Activated naive CD4-positive, alpha-beta T cell treated with anti-CD3 and anti-CD28 coated beads, Interleukin-2, amount 10 ng/mL, durations not matched to agents 7 days and 5 days (primary cell): ENCODE results near the gene UBE2G1.

Source experiments
- CTCF ChIA-PET: fragments of 350-600 bp; sonication (Branson Sonifier 250); formaldehyde crosslinking; loops from one replicate; lab custom pipeline; 2021; ENCODE audit warnings: antibody characterized with exemption; lab: Charles Lee
- DNase-seq: peaks from one replicate; pipeline ENCODE4 v3.0.0-alpha.2; 2020
- H3K27ac Mint-ChIP-seq: one replicate; pipeline ENCODE4 v1.8.0; 2021; ENCODE audit warnings: mild to moderate bottlenecking, moderate library complexity, mixed read lengths
- H3K27me3 Mint-ChIP-seq: one replicate; pipeline ENCODE4 v1.8.0; 2021; ENCODE audit warnings: mild to moderate bottlenecking, mixed read lengths
- H3K36me3 Mint-ChIP-seq: one replicate; pipeline ENCODE4 v1.8.0; 2021; ENCODE audit warnings: mixed read lengths
- H3K4me1 Mint-ChIP-seq: one replicate; pipeline ENCODE4 v1.8.0; 2021; ENCODE audit warnings: mixed read lengths
- H3K4me3 Mint-ChIP-seq: one replicate; pipeline ENCODE4 v1.8.0; 2021; ENCODE audit warnings: mild to moderate bottlenecking, moderate library complexity, mixed read lengths
- H3K9me3 Mint-ChIP-seq: one replicate; pipeline ENCODE4 v1.8.0; 2021; ENCODE audit warnings: mixed read lengths

Gene UBE2G1

GRCh38 chr17:4334776-4335584, 31.5 kb downstream of the UBE2G1 start:
- Mint-ChIP-seq H3K9me3 (no peaks in the 10 kb centered on the region), H3K27me3 (no peaks in the 10 kb centered on the region), H3K4me1 (peaks cover 28% of the 10 kb centered on the region), H3K36me3 (peaks cover 7% of the 10 kb centered on the region), H3K27ac (peak overlapping the region; percentile 75), H3K4me3 (no peak overlapping the region)
- CTCF ChIA-PET, result no interaction called here
- no peak for DNase-seq

DNA sequence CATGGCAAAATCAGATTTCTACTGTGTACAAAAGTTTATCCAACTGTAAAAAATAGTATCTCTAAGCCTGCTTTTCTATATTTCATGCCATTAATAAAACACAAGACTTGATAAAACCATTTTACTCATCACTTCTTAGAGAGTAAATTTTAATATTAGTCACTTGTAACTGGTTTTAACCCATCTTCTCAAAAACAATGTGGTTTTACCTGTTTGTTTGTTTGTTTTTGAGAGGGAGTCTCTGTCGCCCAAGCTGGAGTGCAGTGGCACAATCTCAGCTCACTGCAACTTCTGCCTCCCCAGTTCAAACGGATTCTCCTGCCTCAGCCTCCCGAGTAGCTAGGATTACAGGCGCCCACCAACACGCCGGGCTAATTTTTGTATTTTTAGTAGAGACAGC, 32.1 kb downstream of the UBE2G1 start:
- no peak for DNase-seq
- Mint-ChIP-seq H3K4me1 (peaks cover 28% of the 10 kb centered on the region), H3K27me3 (no peaks in the 10 kb centered on the region), H3K9me3 (no peaks in the 10 kb centered on the region), H3K27ac (peak overlapping the region; percentile 26), H3K36me3 (peaks cover 11% of the 10 kb centered on the region), H3K4me3 (no peak overlapping the region)
- CTCF ChIA-PET, result no interaction called here

GRCh38 chr17:4333041-4333440, 33.4 kb downstream of the UBE2G1 start:
- H3K27ac Mint-ChIP-seq, result no peak overlapping the region
- no peak for DNase-seq
- H3K27me3 Mint-ChIP-seq, result no peaks in the 10 kb centered on the region
- peaks cover 28% of the 10 kb centered on the region for H3K4me1 Mint-ChIP-seq
- CTCF ChIA-PET, result interaction anchor here (0.8 to 1.0 kb wide), 2 partner anchors 13 to 118 kb away, joined by 3 read pairs; no protein-coding TSS in a partner anchor
- H3K4me3 Mint-ChIP-seq, result no peak overlapping the region
- no peaks in the 10 kb centered on the region for H3K9me3 Mint-ChIP-seq
- H3K36me3 Mint-ChIP-seq, result peaks cover 14% of the 10 kb centered on the region

DNA sequence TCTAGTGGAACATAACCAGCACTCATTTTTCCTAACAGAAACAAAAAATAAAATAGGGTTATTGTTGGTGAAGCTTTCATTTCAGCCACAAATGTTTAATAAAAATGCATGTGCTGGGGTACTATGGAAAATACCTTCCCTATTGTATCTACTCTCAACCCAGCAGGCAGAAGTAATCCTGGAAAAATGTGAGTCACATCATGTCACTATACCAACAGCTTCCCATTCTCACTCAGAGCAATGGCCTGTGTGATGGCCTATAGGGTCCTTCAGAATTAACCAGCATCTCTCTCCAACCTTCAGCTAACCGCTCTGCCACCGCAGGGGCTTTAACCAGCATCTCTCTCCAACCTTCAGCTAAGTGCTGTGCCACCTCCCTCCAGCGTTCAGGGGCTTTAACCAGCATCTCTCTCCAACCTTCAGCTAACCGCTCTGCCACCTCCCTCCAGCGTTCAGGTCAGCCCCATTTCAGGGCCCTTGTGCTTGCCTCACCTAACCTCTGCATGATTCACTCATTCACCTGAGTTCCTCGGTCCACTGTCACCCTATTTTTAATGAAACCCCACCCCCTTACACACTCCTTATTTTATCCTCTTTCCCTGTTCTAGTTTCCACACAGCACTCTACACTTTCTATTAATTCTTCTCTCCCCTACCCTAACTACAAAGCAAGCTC, 34.0 kb downstream of the UBE2G1 start:
- peak overlapping the region; percentile 3 for H3K27ac Mint-ChIP-seq
- no peak overlapping the region for H3K4me3 Mint-ChIP-seq
- H3K4me1 Mint-ChIP-seq, result peaks cover 28% of the 10 kb centered on the region
- DNase-seq, result no peak
- peaks cover 3% of the 10 kb centered on the region for H3K9me3 Mint-ChIP-seq
- CTCF ChIA-PET, result interaction anchor here (0.7 to 1.0 kb wide), 3 partner anchors 12 to 507 kb away, joined by 3 read pairs; no protein-coding TSS in a partner anchor
- H3K36me3 Mint-ChIP-seq, result peaks cover 18% of the 10 kb centered on the region
- no peaks in the 10 kb centered on the region for H3K27me3 Mint-ChIP-seq

- Mint-ChIP-seq H3K4me3 (no peak overlapping the region), H3K36me3 (peaks cover 22% of the 10 kb centered on the region), H3K4me1 (peaks cover 24% of the 10 kb centered on the region), H3K9me3 (peaks cover 4% of the 10 kb centered on the region), H3K27me3 (no peaks in the 10 kb centered on the region), H3K27ac (no peak overlapping the region)
- DNase-seq, result no peak
- CTCF ChIA-PET, result interaction anchor here (0.7 kb wide), 1 partner anchor 508 kb away, joined by 3 read pairs; no protein-coding TSS in a partner anchor
These were observed 34.9 kb downstream of the UBE2G1 start for GRCh38 chr17:4331614-4332013.

DNA sequence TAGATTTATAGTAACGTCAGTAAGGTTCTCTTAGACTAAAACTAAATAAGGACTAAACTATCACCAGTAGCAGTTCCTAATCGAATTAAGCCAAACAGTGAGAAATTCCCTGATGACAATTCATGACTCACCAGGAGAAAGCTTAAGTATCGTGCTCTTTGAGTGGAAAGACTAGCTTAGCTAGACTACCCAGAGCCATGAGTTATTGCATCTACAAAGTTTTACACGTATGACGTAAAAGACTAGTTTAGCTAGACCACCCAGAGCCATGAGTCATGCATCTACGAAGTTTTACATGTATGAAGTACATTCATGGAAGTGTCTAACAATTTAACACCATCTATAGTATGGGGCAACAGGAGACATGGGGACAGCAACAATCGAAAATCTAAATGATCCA, 36.6 kb downstream of the UBE2G1 start:
- DNase-seq, result no peak
- peaks cover 15% of the 10 kb centered on the region for H3K4me1 Mint-ChIP-seq
- no peak overlapping the region for H3K27ac Mint-ChIP-seq
- CTCF ChIA-PET, result no interaction called here
- peaks cover 15% of the 10 kb centered on the region for H3K9me3 Mint-ChIP-seq
- peaks cover 31% of the 10 kb centered on the region for H3K36me3 Mint-ChIP-seq
- no peaks in the 10 kb centered on the region for H3K27me3 Mint-ChIP-seq
- H3K4me3 Mint-ChIP-seq, result no peak overlapping the region

GRCh38 chr17:4327606-4328005, 38.9 kb downstream of the UBE2G1 start:
- peaks cover 5% of the 10 kb centered on the region for H3K4me1 Mint-ChIP-seq
- peaks cover 15% of the 10 kb centered on the region for H3K9me3 Mint-ChIP-seq
- peaks cover 29% of the 10 kb centered on the region for H3K36me3 Mint-ChIP-seq
- H3K27ac Mint-ChIP-seq, result no peak overlapping the region
- CTCF ChIA-PET, result no interaction called here
- no peak overlapping the region for H3K4me3 Mint-ChIP-seq
- no peaks in the 10 kb centered on the region for H3K27me3 Mint-ChIP-seq
- no peak for DNase-seq

DNA sequence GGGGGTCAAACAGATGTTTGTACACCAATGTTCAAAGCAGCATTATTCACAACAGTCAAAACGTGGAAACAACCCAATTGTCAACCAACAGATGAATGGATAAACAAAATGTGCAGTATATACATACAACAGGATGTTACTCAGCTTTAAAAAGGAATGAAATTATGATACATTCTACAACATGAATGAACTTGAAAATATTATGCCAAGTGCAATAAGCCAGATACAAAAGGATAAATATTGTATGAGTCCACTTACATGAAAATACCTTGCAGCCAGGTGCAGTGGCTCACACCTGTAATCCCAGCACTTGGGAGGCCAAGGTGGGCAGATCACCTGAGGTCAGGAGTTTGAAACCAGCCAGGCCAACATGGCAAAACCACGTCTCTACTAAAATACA, 39.9 kb downstream of the UBE2G1 start:
- Mint-ChIP-seq H3K9me3 (peaks cover 15% of the 10 kb centered on the region), H3K4me1 (peaks cover 1% of the 10 kb centered on the region), H3K27me3 (no peaks in the 10 kb centered on the region), H3K36me3 (peaks cover 27% of the 10 kb centered on the region), H3K27ac (no peak overlapping the region), H3K4me3 (no peak overlapping the region)
- no peak for DNase-seq
- CTCF ChIA-PET, result no interaction called here

DNA sequence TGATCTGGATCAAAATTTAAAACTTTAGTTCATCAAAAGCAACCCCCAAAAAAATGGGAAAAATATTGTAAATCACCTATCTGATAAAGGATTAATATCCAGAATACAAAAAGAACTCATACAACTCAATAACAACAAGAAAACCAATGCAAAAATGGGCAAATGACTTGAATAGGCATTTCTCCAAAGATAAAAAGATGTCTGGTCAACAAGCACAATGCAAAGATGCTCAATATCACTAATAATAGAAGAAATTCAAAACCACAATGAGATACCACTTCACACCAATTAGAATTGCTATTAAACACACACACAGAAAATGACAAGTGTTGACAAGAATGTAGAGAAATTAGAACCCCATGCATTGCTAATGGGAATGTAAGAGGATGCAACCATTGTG, 40.4 kb downstream of the UBE2G1 start:
- H3K4me1 Mint-ChIP-seq, result no peaks in the 10 kb centered on the region
- CTCF ChIA-PET, result no interaction called here
- H3K27me3 Mint-ChIP-seq, result no peaks in the 10 kb centered on the region
- peaks cover 27% of the 10 kb centered on the region for H3K36me3 Mint-ChIP-seq
- H3K9me3 Mint-ChIP-seq, result peaks cover 15% of the 10 kb centered on the region
- no peak for DNase-seq
- no peak overlapping the region for H3K27ac Mint-ChIP-seq
- H3K4me3 Mint-ChIP-seq, result no peak overlapping the region

DNA sequence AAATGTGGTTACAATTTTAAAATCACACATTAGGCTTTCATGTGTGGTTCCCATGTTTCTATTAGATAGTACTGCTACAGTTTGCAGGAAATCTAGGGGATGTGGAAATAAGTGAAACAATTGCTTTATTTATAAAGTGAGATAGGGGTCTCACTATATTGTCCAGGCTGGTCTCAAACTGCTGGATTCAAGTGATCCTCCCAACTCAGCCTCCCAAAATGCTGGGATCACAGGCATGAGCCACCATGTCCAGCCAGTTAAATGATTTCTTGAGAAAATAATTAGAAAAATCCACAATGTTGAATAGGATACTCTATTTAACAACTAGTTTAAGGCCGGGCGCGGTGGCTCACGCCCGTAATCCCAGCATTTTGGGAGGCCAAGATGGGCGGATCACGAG, 42.0 kb downstream of the UBE2G1 start:
- CTCF ChIA-PET, result no interaction called here
- Mint-ChIP-seq H3K9me3 (peaks cover 15% of the 10 kb centered on the region), H3K27ac (no peak overlapping the region), H3K4me1 (no peaks in the 10 kb centered on the region), H3K4me3 (no peak overlapping the region), H3K27me3 (no peaks in the 10 kb centered on the region), H3K36me3 (peaks cover 22% of the 10 kb centered on the region)
- DNase-seq, result no peak

DNA sequence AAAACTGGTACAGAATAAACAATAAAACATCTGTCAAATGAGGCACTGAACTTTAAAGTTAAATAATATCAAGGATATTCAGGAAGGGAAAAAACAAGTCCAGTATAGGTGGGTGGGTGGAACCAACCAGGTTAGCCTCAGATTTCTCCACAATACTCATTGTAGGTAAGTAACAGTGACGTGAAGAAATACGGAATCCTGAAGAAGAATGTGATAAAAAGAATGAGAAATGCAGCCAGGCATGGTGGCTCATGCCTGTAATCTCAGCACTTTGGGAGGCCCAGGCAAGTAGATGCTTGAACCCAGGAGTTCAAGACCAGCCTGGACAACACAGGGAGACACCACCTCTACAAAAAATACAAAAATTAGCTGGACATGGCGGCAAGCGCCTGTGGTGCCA, 47.3 kb downstream of the UBE2G1 start:
- Mint-ChIP-seq H3K36me3 (no peaks in the 10 kb centered on the region), H3K4me1 (peaks cover 3% of the 10 kb centered on the region), H3K4me3 (no peak overlapping the region), H3K27me3 (no peaks in the 10 kb centered on the region), H3K9me3 (no peaks in the 10 kb centered on the region), H3K27ac (no peak overlapping the region)
- no peak for DNase-seq
- CTCF ChIA-PET, result no interaction called here

DNA sequence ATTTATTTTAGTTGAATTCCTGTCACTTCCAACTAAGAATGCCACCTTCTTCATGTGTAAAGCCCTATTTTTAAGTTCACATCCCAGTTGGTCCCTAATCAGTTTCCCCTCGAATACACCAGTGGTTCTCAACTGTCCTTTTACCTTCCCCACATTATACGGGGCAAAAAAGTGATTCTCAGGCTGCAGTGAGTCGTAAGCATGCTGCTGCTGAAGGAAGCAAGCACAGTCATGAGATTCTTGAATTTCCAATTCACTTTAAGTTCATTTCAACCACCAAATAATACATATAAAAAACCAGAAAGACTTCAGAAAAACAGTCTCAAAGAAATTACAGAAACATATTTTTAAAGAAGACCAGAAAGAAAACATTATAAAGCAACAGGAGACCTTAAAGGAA, 47.9 kb downstream of the UBE2G1 start:
- CTCF ChIA-PET, result no interaction called here
- Mint-ChIP-seq H3K27me3 (no peaks in the 10 kb centered on the region), H3K4me1 (peaks cover 3% of the 10 kb centered on the region), H3K4me3 (no peak overlapping the region), H3K27ac (no peak overlapping the region), H3K9me3 (no peaks in the 10 kb centered on the region), H3K36me3 (no peaks in the 10 kb centered on the region)
- no peak for DNase-seq

GRCh38 chr17:4318186-4318585, 48.3 kb downstream of the UBE2G1 start:
- no peaks in the 10 kb centered on the region for H3K36me3 Mint-ChIP-seq
- H3K27ac Mint-ChIP-seq, result no peak overlapping the region

DNA sequence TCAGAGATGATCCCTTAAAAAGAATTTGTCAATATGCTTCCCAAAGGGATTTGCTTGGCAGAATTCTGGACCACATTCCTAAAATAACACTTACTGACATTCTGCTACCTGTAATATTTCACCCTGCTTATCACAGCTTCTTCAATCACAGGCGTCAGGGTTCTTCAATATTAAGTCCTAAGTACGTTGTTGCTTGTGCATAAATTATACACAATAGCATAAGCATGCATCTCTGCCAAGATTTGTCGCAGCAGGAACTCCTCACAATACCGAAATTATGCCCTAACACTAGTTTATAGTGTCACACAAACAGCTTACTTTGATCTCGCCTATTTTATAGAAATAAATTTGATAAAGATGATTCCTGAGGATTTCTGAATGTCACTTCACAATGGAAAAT, 48.9 kb downstream of the UBE2G1 start:
- peaks cover 4% of the 10 kb centered on the region for H3K4me1 Mint-ChIP-seq
- no peak overlapping the region for H3K27ac Mint-ChIP-seq
- H3K27me3 Mint-ChIP-seq, result no peaks in the 10 kb centered on the region
- CTCF ChIA-PET, result no interaction called here
- H3K9me3 Mint-ChIP-seq, result no peaks in the 10 kb centered on the region
- no peak overlapping the region for H3K4me3 Mint-ChIP-seq
- DNase-seq, result no peak
- H3K36me3 Mint-ChIP-seq, result no peaks in the 10 kb centered on the region

More at GRCh38 chr17:4318186-4318585, 48.3 kb downstream of the UBE2G1 start:
- Mint-ChIP-seq H3K4me1 (peaks cover 3% of the 10 kb centered on the region), H3K9me3 (no peaks in the 10 kb centered on the region), H3K4me3 (no peak overlapping the region), H3K27me3 (no peaks in the 10 kb centered on the region)
- no peak for DNase-seq
- CTCF ChIA-PET, result no interaction called here

DNA sequence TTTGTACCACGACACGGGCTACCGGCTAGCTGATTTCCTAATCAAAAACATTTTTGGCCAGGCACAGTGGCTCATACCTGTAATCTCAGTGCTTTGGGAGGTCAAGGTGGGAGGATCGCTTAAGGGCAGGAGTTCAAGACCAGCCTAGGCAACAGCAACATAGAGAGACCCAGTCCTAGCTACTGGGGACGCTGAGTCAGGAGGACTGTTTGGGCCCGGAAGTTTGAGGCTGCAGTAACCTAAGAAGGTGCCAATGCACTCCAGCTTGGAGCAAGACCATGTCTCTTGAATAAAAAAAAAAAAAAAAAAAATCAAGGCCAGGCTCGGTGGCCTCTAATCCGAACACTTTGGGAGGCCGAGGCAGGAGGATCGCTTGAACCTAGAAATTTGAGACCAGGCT, 49.8 kb downstream of the UBE2G1 start:
- DNase-seq, result no peak
- no peak overlapping the region for H3K27ac Mint-ChIP-seq
- CTCF ChIA-PET, result interaction anchor here (0.6 to 1.3 kb wide), 2 partner anchors 13 to 71 kb away, joined by 3 to 4 read pairs; no protein-coding TSS in a partner anchor
- peaks cover 4% of the 10 kb centered on the region for H3K4me1 Mint-ChIP-seq
- H3K9me3 Mint-ChIP-seq, result no peaks in the 10 kb centered on the region
- no peaks in the 10 kb centered on the region for H3K36me3 Mint-ChIP-seq
- no peaks in the 10 kb centered on the region for H3K27me3 Mint-ChIP-seq
- no peak overlapping the region for H3K4me3 Mint-ChIP-seq
